Neuron (in vitro differentiated cells): Measurements from ENCODE around the gene CISD3.
A peak's percentile ranks its signal among the peaks of the same experiment; 100 is the strongest.

Source experiments
- H2AFZ ChIP-seq: one replicate; pipeline ENCODE4 v1.6.1; 2013; ENCODE audit warnings: low read depth, mild to moderate bottlenecking, inconsistent platforms, low read length, moderate library complexity
- H3K27me3 ChIP-seq: one replicate; pipeline ENCODE4 v1.6.1; 2013; ENCODE audit warnings: low read length; ENCODE audit not compliant: insufficient read depth
- H3K36me3 ChIP-seq: one replicate; pipeline ENCODE4 v1.6.1; 2013; ENCODE audit warnings: low read length; ENCODE audit not compliant: insufficient read depth
- H3K4me1 ChIP-seq: one replicate; pipeline ENCODE4 v1.6.1; 2013; ENCODE audit warnings: low read length; ENCODE audit not compliant: insufficient read depth
- H3K4me3 ChIP-seq: 2 replicates; pipeline ENCODE4 v1.5.1; 2013; ENCODE audit warnings: mild to moderate bottlenecking, low read length, moderate library complexity
- H3K9me3 ChIP-seq: one replicate; pipeline ENCODE4 v1.6.1; 2013; ENCODE audit warnings: low read length

CISD3 gene

GRCh38 chr17:38729886-38730525 lies at the start of gene CISD3:
Gene CISD3 (plus strand): TSS chr17:38730341. CDS start chr17:38730359, 18 bp downstream.
- Histone ChIP-seq H3K4me1 (peaks cover 16% of the 10 kb centered on the region), H3K27me3 (no peaks in the 10 kb centered on the region), H3K9me3 (no peaks in the 10 kb centered on the region), H3K36me3 (peaks cover 21% of the 10 kb centered on the region), H3K4me3 (peak within 1 kb of the TSS; percentile 56), H2AFZ (peak within 1 kb of the TSS; percentile 46)

GRCh38 chr17:38681096-38681495 lies 49.0 kb upstream of the CISD3 start:
- H3K36me3 ChIP-seq: no peaks in the 10 kb centered on the region
- H3K4me3 ChIP-seq: no peak overlapping the region
- H3K4me1 ChIP-seq: no peaks in the 10 kb centered on the region
- no peaks in the 10 kb centered on the region for H3K27me3 ChIP-seq
- no peak overlapping the region for H2AFZ ChIP-seq
- no peaks in the 10 kb centered on the region for H3K9me3 ChIP-seq

GRCh38 chr17:38685491-38685890 lies 44.6 kb upstream of the CISD3 start:
- no peaks in the 10 kb centered on the region for H3K36me3 ChIP-seq
- no peaks in the 10 kb centered on the region for H3K4me1 ChIP-seq
- peaks cover 4% of the 10 kb centered on the region for H3K27me3 ChIP-seq
- H2AFZ ChIP-seq: no peak overlapping the region
- H3K9me3 ChIP-seq: no peaks in the 10 kb centered on the region
- no peak overlapping the region for H3K4me3 ChIP-seq

- Histone ChIP-seq H3K9me3 (no peaks in the 10 kb centered on the region), H3K4me3 (no peak overlapping the region), H2AFZ (no peak overlapping the region), H3K4me1 (no peaks in the 10 kb centered on the region), H3K36me3 (no peaks in the 10 kb centered on the region), H3K27me3 (peaks cover 8% of the 10 kb centered on the region)
Observed at GRCh38 chr17:38687286-38687685, 42.9 kb upstream of the CISD3 start.

GRCh38 chr17:38690386-38690785 lies 39.8 kb upstream of the CISD3 start:
- Histone ChIP-seq H3K4me3 (no peak overlapping the region), H3K9me3 (no peaks in the 10 kb centered on the region), H3K27me3 (peaks cover 8% of the 10 kb centered on the region), H3K4me1 (peaks cover 11% of the 10 kb centered on the region), H3K36me3 (no peaks in the 10 kb centered on the region), H2AFZ (no peak overlapping the region)

GRCh38 chr17:38691154-38691553 lies 39.0 kb upstream of the CISD3 start:
- Histone ChIP-seq H3K27me3 (peaks cover 8% of the 10 kb centered on the region), H3K4me3 (no peak overlapping the region), H3K4me1 (peaks cover 11% of the 10 kb centered on the region), H3K36me3 (no peaks in the 10 kb centered on the region), H2AFZ (no peak overlapping the region), H3K9me3 (no peaks in the 10 kb centered on the region)

GRCh38 chr17:38693700-38694329 lies 36.3 kb upstream of the CISD3 start:
- Histone ChIP-seq H2AFZ (no peak overlapping the region), H3K4me3 (no peak overlapping the region), H3K4me1 (peaks cover 11% of the 10 kb centered on the region), H3K36me3 (no peaks in the 10 kb centered on the region), H3K27me3 (peaks cover 14% of the 10 kb centered on the region), H3K9me3 (no peaks in the 10 kb centered on the region)

GRCh38 chr17:38697061-38697820 lies 32.9 kb upstream of the CISD3 start:
- Histone ChIP-seq H3K4me1 (peaks cover 16% of the 10 kb centered on the region), H3K36me3 (no peaks in the 10 kb centered on the region), H3K9me3 (no peaks in the 10 kb centered on the region), H3K27me3 (peaks cover 6% of the 10 kb centered on the region), H3K4me3 (no peak overlapping the region), H2AFZ (no peak overlapping the region)

- no peak overlapping the region for H3K4me3 ChIP-seq
- H2AFZ ChIP-seq: no peak overlapping the region
- no peaks in the 10 kb centered on the region for H3K36me3 ChIP-seq
- peaks cover 6% of the 10 kb centered on the region for H3K27me3 ChIP-seq
- peaks cover 23% of the 10 kb centered on the region for H3K4me1 ChIP-seq
- no peaks in the 10 kb centered on the region for H3K9me3 ChIP-seq
Observed at GRCh38 chr17:38698760-38699159, 31.4 kb upstream of the CISD3 start.

- Histone ChIP-seq H2AFZ (peak overlapping the region; percentile 80), H3K4me1 (peaks cover 27% of the 10 kb centered on the region), H3K36me3 (no peaks in the 10 kb centered on the region), H3K9me3 (no peaks in the 10 kb centered on the region), H3K4me3 (peak overlapping the region; percentile 85), H3K27me3 (peaks cover 4% of the 10 kb centered on the region)
Observed at GRCh38 chr17:38701504-38702165, 28.5 kb upstream of the CISD3 start.

GRCh38 chr17:38702166-38702915 lies 27.8 kb upstream of the CISD3 start:
- Histone ChIP-seq H3K27me3 (no peaks in the 10 kb centered on the region), H2AFZ (peak overlapping the region; percentile 80), H3K36me3 (peaks cover 2% of the 10 kb centered on the region), H3K4me3 (peak overlapping the region; percentile 85), H3K4me1 (peaks cover 30% of the 10 kb centered on the region), H3K9me3 (no peaks in the 10 kb centered on the region)

- H3K36me3 ChIP-seq: peaks cover 9% of the 10 kb centered on the region
- H3K27me3 ChIP-seq: no peaks in the 10 kb centered on the region
- H3K4me1 ChIP-seq: peaks cover 30% of the 10 kb centered on the region
- peak overlapping the region; percentile 80 for H2AFZ ChIP-seq
- peak overlapping the region; percentile 85 for H3K4me3 ChIP-seq
- H3K9me3 ChIP-seq: no peaks in the 10 kb centered on the region
Observed at GRCh38 chr17:38702916-38703741, 27.0 kb upstream of the CISD3 start.
